Measurements from ENCODE around the gene KCNE3.

KCNE3 gene

GRCh38 chr11:74449369-74449931 lies 17.9 kb downstream of the KCNE3 start:
- Histone ChIP-seq H3F3A (ENCODE audit: low read depth) (no peaks in the 10 kb centered on the region), H3K9me2 (replicated peaks; ENCODE audit: low read depth, low read length) (no peaks in the 10 kb centered on the region), H3K79me2 (ENCODE audit: insufficient read depth, low read length) (no peaks in the 10 kb centered on the region), H2AFZ (ENCODE audit: low read length) (peak overlapping the region; percentile 91), H3K27me3 (ENCODE audit: insufficient read depth, low read length, poor library complexity, severe bottlenecking) (no peaks in the 10 kb centered on the region), H3K4me3 (ENCODE audit: low read length, poor library complexity, severe bottlenecking) (no peak overlapping the region), H3K36me3 (ENCODE audit: insufficient read depth, low read length) (no peaks in the 10 kb centered on the region), H3K4me2 (ENCODE audit: low read depth, low read length, poor library complexity, severe bottlenecking) (peak overlapping the region; percentile 45), H3K9me3 (ENCODE audit: insufficient read depth, low read depth, low read length) (no peaks in the 10 kb centered on the region), H3K4me1 (ENCODE audit: insufficient read depth, low read length, poor library complexity, severe bottlenecking) (peaks cover 3% of the 10 kb centered on the region), H4K20me1 (ENCODE audit: insufficient read depth, low read length, poor library complexity, severe bottlenecking) (no peaks in the 10 kb centered on the region), H3K9ac (ENCODE audit: low read depth, low read length, poor library complexity, severe bottlenecking) (no peak overlapping the region)
- peak; percentile 87 for TF ChIP-seq CTCF (conservative IDR thresholded peaks at IDR 0.05; ENCODE audit: low read length)
- TF ChIP-seq EZH2phosphoT487 (IDR thresholded peaks at IDR 0.05; ENCODE audit: borderline replicate concordance) = no peak

DNA sequence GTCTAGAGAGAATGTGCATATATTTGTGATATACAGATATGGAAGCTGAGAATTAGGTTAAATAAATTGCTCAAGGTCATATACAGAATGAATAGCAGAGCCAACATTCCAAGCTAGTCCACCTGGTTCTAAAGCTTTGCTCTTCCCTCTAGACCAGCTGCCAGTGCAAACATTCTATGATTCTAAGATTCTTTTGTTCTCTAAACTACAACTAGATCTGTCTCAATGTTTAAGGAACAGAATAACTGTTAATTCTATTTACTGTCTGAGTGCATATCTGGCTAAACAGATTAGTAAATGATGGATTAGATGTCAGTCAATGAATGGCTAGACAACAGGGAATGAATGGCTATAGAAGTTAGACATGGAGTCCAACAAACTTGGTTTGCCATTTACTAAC lies 19.6 kb downstream of the KCNE3 start:
- Histone ChIP-seq H4K20me1 (ENCODE audit: insufficient read depth, low read length, poor library complexity, severe bottlenecking) (no peaks in the 10 kb centered on the region), H3K27me3 (ENCODE audit: insufficient read depth, low read length, poor library complexity, severe bottlenecking) (no peaks in the 10 kb centered on the region), H3K4me3 (ENCODE audit: low read length, poor library complexity, severe bottlenecking) (no peak overlapping the region), H3K4me1 (ENCODE audit: insufficient read depth, low read length, poor library complexity, severe bottlenecking) (peaks cover 3% of the 10 kb centered on the region), H3K9me2 (replicated peaks; ENCODE audit: low read depth, low read length) (no peaks in the 10 kb centered on the region), H3F3A (ENCODE audit: low read depth) (no peaks in the 10 kb centered on the region), H2AFZ (ENCODE audit: low read length) (no peak overlapping the region), H3K4me2 (ENCODE audit: low read depth, low read length, poor library complexity, severe bottlenecking) (no peak overlapping the region), H3K79me2 (ENCODE audit: insufficient read depth, low read length) (no peaks in the 10 kb centered on the region), H3K36me3 (ENCODE audit: insufficient read depth, low read length) (no peaks in the 10 kb centered on the region), H3K9me3 (ENCODE audit: insufficient read depth, low read depth, low read length) (no peaks in the 10 kb centered on the region), H3K9ac (ENCODE audit: low read depth, low read length, poor library complexity, severe bottlenecking) (no peak overlapping the region)
- TF ChIP-seq EZH2phosphoT487 (IDR thresholded peaks at IDR 0.05; ENCODE audit: borderline replicate concordance) = no peak
- TF ChIP-seq CTCF (conservative IDR thresholded peaks at IDR 0.05; ENCODE audit: low read length) = no peak

DNA sequence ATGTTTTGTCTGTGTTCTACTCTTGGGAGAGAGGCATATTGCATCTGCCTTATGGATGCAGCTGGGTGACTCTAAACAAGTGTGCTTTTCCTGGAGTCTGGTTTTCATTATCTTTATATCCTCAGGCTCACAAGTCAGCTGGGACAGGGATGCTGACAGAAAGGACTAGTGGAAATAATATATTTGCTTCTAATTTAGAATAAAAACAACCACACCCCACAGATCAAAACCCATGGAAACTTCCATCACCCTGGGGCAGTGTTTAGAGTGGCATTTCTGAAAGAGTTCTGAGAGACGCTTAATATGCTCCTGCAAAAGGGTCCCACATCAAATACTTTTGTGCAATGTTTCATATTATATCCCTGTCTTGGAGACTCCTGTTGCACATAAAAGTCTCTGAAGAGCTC lies 20.8 kb downstream of the KCNE3 start:
- Histone ChIP-seq H2AFZ (ENCODE audit: low read length) (no peak overlapping the region), H3K4me3 (ENCODE audit: low read length, poor library complexity, severe bottlenecking) (no peak overlapping the region), H3K9ac (ENCODE audit: low read depth, low read length, poor library complexity, severe bottlenecking) (no peak overlapping the region)

More for the DNA sequence above, 20.8 kb downstream of the KCNE3 start:
- Histone ChIP-seq H3K9me2 (replicated peaks; ENCODE audit: low read depth, low read length) (no peaks in the 10 kb centered on the region), H3K4me2 (ENCODE audit: low read depth, low read length, poor library complexity, severe bottlenecking) (no peak overlapping the region), H3K4me1 (ENCODE audit: insufficient read depth, low read length, poor library complexity, severe bottlenecking) (peaks cover 3% of the 10 kb centered on the region), H3F3A (ENCODE audit: low read depth) (no peaks in the 10 kb centered on the region), H3K79me2 (ENCODE audit: insufficient read depth, low read length) (no peaks in the 10 kb centered on the region), H3K27me3 (ENCODE audit: insufficient read depth, low read length, poor library complexity, severe bottlenecking) (no peaks in the 10 kb centered on the region), H3K36me3 (ENCODE audit: insufficient read depth, low read length) (no peaks in the 10 kb centered on the region), H4K20me1 (ENCODE audit: insufficient read depth, low read length, poor library complexity, severe bottlenecking) (no peaks in the 10 kb centered on the region), H3K9me3 (ENCODE audit: insufficient read depth, low read depth, low read length) (no peaks in the 10 kb centered on the region)
- no peak for TF ChIP-seq CTCF (conservative IDR thresholded peaks at IDR 0.05; ENCODE audit: low read length)
- no peak for TF ChIP-seq EZH2phosphoT487 (IDR thresholded peaks at IDR 0.05; ENCODE audit: borderline replicate concordance)
